DOHH2 (cell line): Measurements from ENCODE around the gene CDH18.

Experiments used
- EZH2phosphoT487 ChIP-seq: fragments of 200-600 bp; sonication (generic); IDR thresholded peaks from 2 replicates; pipeline ENCODE4 v1.6.1; 2017; ENCODE audit warnings: borderline replicate concordance, mild to moderate bottlenecking, antibody characterized with exemption, low read length, moderate library complexity, mixed read lengths
- TF ChIP-seq, protein P1 (sequence below): fragments of 200-600 bp; sonication (generic); IDR thresholded peaks from one replicate; pipeline ENCODE4 v1.5.1; 2014; ENCODE audit warnings: antibody characterized with exemption, mild to moderate bottlenecking, low read depth, low read length; ENCODE audit not compliant: poor library complexity, severe bottlenecking

DNA sequence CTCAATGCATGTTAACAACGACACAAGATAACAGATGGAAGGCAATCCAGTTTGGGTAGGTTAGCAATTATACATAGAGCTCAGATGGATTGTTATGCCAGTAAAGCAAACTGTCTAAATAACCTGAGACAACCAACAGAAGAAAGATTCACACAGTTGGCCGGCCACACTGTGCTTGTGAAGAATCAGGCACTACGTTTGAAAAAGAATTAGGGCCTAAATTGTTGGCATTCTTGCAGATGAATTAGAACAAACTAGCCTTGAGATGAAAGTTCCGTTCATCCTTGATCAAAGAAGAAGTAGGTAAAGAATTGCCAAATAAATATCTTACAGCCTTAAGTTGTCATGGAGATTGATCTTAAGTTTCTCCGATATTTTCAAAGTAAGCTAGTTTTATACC, 210.6 kb downstream of the CDH18 start:
- TF ChIP-seq, protein P1, sequence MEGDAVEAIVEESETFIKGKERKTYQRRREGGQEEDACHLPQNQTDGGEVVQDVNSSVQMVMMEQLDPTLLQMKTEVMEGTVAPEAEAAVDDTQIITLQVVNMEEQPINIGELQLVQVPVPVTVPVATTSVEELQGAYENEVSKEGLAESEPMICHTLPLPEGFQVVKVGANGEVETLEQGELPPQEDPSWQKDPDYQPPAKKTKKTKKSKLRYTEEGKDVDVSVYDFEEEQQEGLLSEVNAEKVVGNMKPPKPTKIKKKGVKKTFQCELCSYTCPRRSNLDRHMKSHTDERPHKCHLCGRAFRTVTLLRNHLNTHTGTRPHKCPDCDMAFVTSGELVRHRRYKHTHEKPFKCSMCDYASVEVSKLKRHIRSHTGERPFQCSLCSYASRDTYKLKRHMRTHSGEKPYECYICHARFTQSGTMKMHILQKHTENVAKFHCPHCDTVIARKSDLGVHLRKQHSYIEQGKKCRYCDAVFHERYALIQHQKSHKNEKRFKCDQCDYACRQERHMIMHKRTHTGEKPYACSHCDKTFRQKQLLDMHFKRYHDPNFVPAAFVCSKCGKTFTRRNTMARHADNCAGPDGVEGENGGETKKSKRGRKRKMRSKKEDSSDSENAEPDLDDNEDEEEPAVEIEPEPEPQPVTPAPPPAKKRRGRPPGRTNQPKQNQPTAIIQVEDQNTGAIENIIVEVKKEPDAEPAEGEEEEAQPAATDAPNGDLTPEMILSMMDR: no peak
- TF ChIP-seq EZH2phosphoT487: no peak
